GM21390 (cell line): Measurements from ENCODE around the gene SLC2A10.

Source experiments
- ATAC-seq: cut with Tn5 transposase; IDR thresholded peaks from one replicate; pipeline ENCODE4 v1.9.1; 2021; ENCODE audit not compliant: unreplicated experiment

The SLC2A10 gene

GRCh38 chr20:46764068-46764467 lies 54.6 kb downstream of the SLC2A10 start:
- no peak for ATAC-seq

GRCh38 chr20:46765506-46766120 lies 56.2 kb downstream of the SLC2A10 start:
- no peak for ATAC-seq

- no peak for ATAC-seq
These were observed 57.8 kb downstream of the SLC2A10 start for GRCh38 chr20:46767127-46767761.

GRCh38 chr20:46770330-46771194 lies 61.1 kb downstream of the SLC2A10 start:
- ATAC-seq = no peak

- no peak for ATAC-seq
These were observed 61.7 kb downstream of the SLC2A10 start for GRCh38 chr20:46771195-46771588.

GRCh38 chr20:46772901-46773300 lies 63.5 kb downstream of the SLC2A10 start:
- ATAC-seq = no peak

- ATAC-seq = no peak
These were observed 64.2 kb downstream of the SLC2A10 start for GRCh38 chr20:46773680-46774079.

- no peak for ATAC-seq
These were observed 64.8 kb downstream of the SLC2A10 start for GRCh38 chr20:46774236-46774635.

- no peak for ATAC-seq
These were observed 65.6 kb downstream of the SLC2A10 start for GRCh38 chr20:46774943-46775560.

GRCh38 chr20:46775806-46776205 lies 66.4 kb downstream of the SLC2A10 start:
- no peak for ATAC-seq

GRCh38 chr20:46777331-46777730 lies 67.9 kb downstream of the SLC2A10 start:
- ATAC-seq = no peak

- ATAC-seq = no peak
These were observed 70.4 kb downstream of the SLC2A10 start for GRCh38 chr20:46779831-46780230.

GRCh38 chr20:46784436-46785127 lies 75.1 kb downstream of the SLC2A10 start:
- ATAC-seq = no peak
